ENCODE results near the gene UTY. TPM values are rescaled to one million over a fixed set of nuclear protein-coding genes. Genes with fewer than 3 reads are reported as not detected.

The UTY gene
- total and polyA plus RNA-seq, 2 of the 8 experiments (the other 6 are each of a cell fraction or from before 2014, with no cell fraction given): 7.2 to 20.4 TPM

- Histone ChIP-seq H3K36me3 (ENCODE audit: control insufficient read depth in 2 of 4, insufficient read depth in 4 of 4, low read length in 3 of 4) (no peaks in the 10 kb centered on the region; a peak in 1 of 8 replicates), H2BK120ac (replicated peaks; ENCODE audit: low read depth, low read length) (no peak overlapping the region), H3K23me2 (ENCODE audit: low read depth, low read length) (no peaks in the 10 kb centered on the region), H3K27ac (ENCODE audit: low read depth, low read length) (no peak overlapping the region), H3K4ac (replicated peaks; ENCODE audit: insufficient read length, low read depth, low read length) (no peak overlapping the region), H3K9me3 (ENCODE audit: insufficient read depth in 2 of 2, low read depth in 1 of 2, low read length in 1 of 2) (no peaks in the 10 kb centered on the region), H3K18ac (ENCODE audit: extremely low read depth, low read length) (no peak overlapping the region), H2BK15ac (ENCODE audit: low read length) (no peak overlapping the region), H3K23ac (ENCODE audit: insufficient read length) (no peak overlapping the region), H3K9ac (replicated peaks in 1 of 4; ENCODE audit: extremely low read depth in 1 of 4, low read depth in 3 of 4, low read length in 3 of 4) (no peak overlapping the region), H3K4me3 (ENCODE audit: extremely low read depth in 1 of 4, insufficient read depth in 2 of 4, low read depth in 3 of 4, low read length in 4 of 4) (no peak overlapping the region), H3K27me3 (replicated peaks in 1 of 4; ENCODE audit: control insufficient read depth in 3 of 4, extremely low read depth in 1 of 4, insufficient read depth in 3 of 4, low read length in 3 of 4) (no peaks in the 10 kb centered on the region), H3K14ac (ENCODE audit: insufficient read length) (no peak overlapping the region), H2BK5ac (ENCODE audit: low read depth, low read length) (no peak overlapping the region), H2AK5ac (ENCODE audit: low read depth, low read length) (no peak overlapping the region), H3K4me2 (ENCODE audit: insufficient read depth in 1 of 2, low read depth in 2 of 2, low read length in 2 of 2) (no peak overlapping the region), H3K79me1 (ENCODE audit: low read depth, low read length) (no peaks in the 10 kb centered on the region), H2AFZ (ENCODE audit: low read length) (no peak overlapping the region), H2BK12ac (ENCODE audit: low read depth, low read length) (no peak overlapping the region), H4K91ac (replicated peaks; ENCODE audit: insufficient read length, low read length) (no peak overlapping the region), H4K20me1 (replicated peaks in 1 of 2; ENCODE audit: control insufficient read depth in 1 of 2, insufficient read depth in 2 of 2, low read length in 2 of 2) (peaks cover 0 to 5% of the 10 kb centered on the region in 2 experiments), H4K5ac (ENCODE audit: insufficient read length, low read depth, low read length) (no peak overlapping the region), H3K79me2 (ENCODE audit: control insufficient read depth in 1 of 2, insufficient read depth in 2 of 2, low read length in 2 of 2) (peaks cover 4 to 86% of the 10 kb centered on the region in 2 experiments; a peak in 3 of 4 replicates), H2BK20ac (ENCODE audit: low read length) (no peak overlapping the region), H3K4me1 (replicated peaks in 1 of 4; ENCODE audit: control insufficient read depth in 3 of 4, insufficient read depth in 4 of 4, low read length in 3 of 4) (peaks cover 0 to 7% (median 1%) of the 10 kb centered on the region in 4 experiments; a peak in 2 of 7 replicates), H4K8ac (ENCODE audit: extremely low read depth, insufficient read depth, low read length) (no peak overlapping the region), H3K56ac (replicated peaks; ENCODE audit: insufficient read length, low read depth, low read length) (no peak overlapping the region)
- DNase-seq (ENCODE audit: low read depth in 1 of 2, low spot score in 2 of 2): no peak
- TF ChIP-seq SUZ12 (IDR thresholded peaks at IDR 0.05; ENCODE audit: low read length) (no peak), E2F6 (IDR thresholded peaks at IDR 0.05) (no peak), EP300 (IDR thresholded peaks at IDR 0.05; ENCODE audit: borderline replicate concordance in 1 of 2, low read depth in 2 of 2, low read length in 2 of 2) (no peak), CBX8 (IDR thresholded peaks at IDR 0.05; ENCODE audit: borderline replicate concordance, low read depth, low read length) (no peak), USF2 (IDR thresholded peaks at IDR 0.05; ENCODE audit: low read length) (no peak), CEBPB (IDR thresholded peaks at IDR 0.05; ENCODE audit: low read depth, low read length) (no peak)
- FAIRE-seq: no peak
- POLR2A ChIA-PET (ENCODE audit: partially characterized antibody): no interaction called here
- 96% methylated on average over 2 of the region's 3 CpGs; no CpG with 5 or more reads in 1 of the 2 experiments for WGBS, 2 experiments (ENCODE audit: extremely low coverage in 1 of 2, insufficient coverage in 1 of 2, insufficient read length in 1 of 2, insufficient replicate concordance in 2 of 2, low coverage in 1 of 2, low lambda C conversion rate in 2 of 2, missing lambda C conversion rate in 1 of 2)
- CTCF ChIA-PET (ENCODE audit: partially characterized antibody): no interaction called here
These were observed 50.3 kb downstream of the UTY start for GRCh38 chrY:13429551-13429950.

Measured in H1 (cell line).